Endodermal cell (in vitro differentiated cells): Measurements from ENCODE around the gene HIBADH. TPM values are rescaled to one million over a fixed set of nuclear protein-coding genes. Genes with fewer than 3 reads are reported as not detected.

ENCODE experiments used
- DNase-seq: peaks from one replicate; pipeline ENCODE4 v3.0.0-alpha.2; 2017
- H3K27ac ChIP-seq: 2 replicates; pipeline ENCODE4 v1.5.1; 2013; ENCODE audit warnings: mild to moderate bottlenecking, low read depth, low read length, moderate library complexity
- H3K27me3 ChIP-seq: 2 replicates; pipeline ENCODE4 v1.6.1; 2013; ENCODE audit warnings: mild to moderate bottlenecking, low read length, moderate library complexity; ENCODE audit not compliant: insufficient read depth, control insufficient read depth, poor library complexity, severe bottlenecking
- H3K36me3 ChIP-seq: 2 replicates; pipeline ENCODE4 v1.7.0; 2013; ENCODE audit warnings: mild to moderate bottlenecking, low read length, moderate library complexity; ENCODE audit not compliant: control insufficient read depth, insufficient read depth
- H3K4me1 ChIP-seq: one replicate; pipeline ENCODE4 v1.7.0; 2013; ENCODE audit warnings: low read length; ENCODE audit not compliant: control insufficient read depth, insufficient read depth
- H3K4me3 ChIP-seq: 2 replicates; pipeline ENCODE4 v1.5.1; 2013; ENCODE audit warnings: mild to moderate bottlenecking, low read length, moderate library complexity
- H3K9ac ChIP-seq: 2 replicates; pipeline ENCODE4 v1.6.1; 2013; ENCODE audit warnings: mild to moderate bottlenecking, low read length, moderate library complexity; ENCODE audit not compliant: poor library complexity, severe bottlenecking; ENCODE audit errors: extremely low read depth
- H3K9me3 ChIP-seq: 2 replicates; pipeline ENCODE4 v1.6.1; 2013; ENCODE audit warnings: mild to moderate bottlenecking, low read length, moderate library complexity; ENCODE audit not compliant: control insufficient read depth
- H3K27ac Mint-ChIP-seq: 2 replicates; pipeline ENCODE4 v1.8.0; 2020; ENCODE audit warnings: mixed read lengths
- H3K27me3 Mint-ChIP-seq: 2 replicates; pipeline ENCODE4 v1.8.0; 2021; ENCODE audit warnings: mild to moderate bottlenecking, mixed read lengths; ENCODE audit not compliant: insufficient read depth
- H3K36me3 Mint-ChIP-seq: 2 replicates; pipeline ENCODE4 v1.8.0; 2020; ENCODE audit warnings: low read depth, mixed read lengths
- H3K4me1 Mint-ChIP-seq: 2 replicates; pipeline ENCODE4 v1.8.0; 2020; ENCODE audit warnings: mixed read lengths
- H3K4me3 Mint-ChIP-seq: 2 replicates; pipeline ENCODE4 v1.8.0; 2020; ENCODE audit warnings: mild to moderate bottlenecking, moderate library complexity, mixed read lengths
- H3K9me3 Mint-ChIP-seq: 2 replicates; pipeline ENCODE4 v1.8.0; 2020; ENCODE audit warnings: mild to moderate bottlenecking, mixed read lengths
- WGBS, 2 experiments: methylation state at CpG; one replicate each; pipeline versions ENCODE4 v1.1.5 to v1.1.7; 2013; ENCODE audit warnings: missing lambda C conversion rate in 2 of 2, mixed read lengths in 1 of 2; ENCODE audit not compliant: insufficient coverage in 1 of 2, insufficient read length in 1 of 2; 5-methylcytosine and 5-hydroxymethylcytosine counted together
- total RNA-seq, 2 donors: library from RNA; stranded (reverse); fragmentation: NEBNext Ultra II Directional in 1 of 2; extraction: Animal tissue kit (Norgen Biotek cat#: 25700) in 1 of 2; gene quantifications; 2 replicates in 1 of 2; 3 replicates in 1 of 2; pipeline ENCODE4 v1.2.1, GENCODE V29; 2021
- TF ChIP-seq, protein P1 (sequence below): fragments of 200-600 bp; sonication (generic); conservative IDR thresholded peaks from 2 replicates; pipeline ENCODE4 v1.5.0; 2021; ENCODE audit warnings: antibody characterized with exemption, mild to moderate bottlenecking

HIBADH gene
- total RNA-seq, 2 donors from 2014 or later, result 48.3 to 78.1 TPM

DNA sequence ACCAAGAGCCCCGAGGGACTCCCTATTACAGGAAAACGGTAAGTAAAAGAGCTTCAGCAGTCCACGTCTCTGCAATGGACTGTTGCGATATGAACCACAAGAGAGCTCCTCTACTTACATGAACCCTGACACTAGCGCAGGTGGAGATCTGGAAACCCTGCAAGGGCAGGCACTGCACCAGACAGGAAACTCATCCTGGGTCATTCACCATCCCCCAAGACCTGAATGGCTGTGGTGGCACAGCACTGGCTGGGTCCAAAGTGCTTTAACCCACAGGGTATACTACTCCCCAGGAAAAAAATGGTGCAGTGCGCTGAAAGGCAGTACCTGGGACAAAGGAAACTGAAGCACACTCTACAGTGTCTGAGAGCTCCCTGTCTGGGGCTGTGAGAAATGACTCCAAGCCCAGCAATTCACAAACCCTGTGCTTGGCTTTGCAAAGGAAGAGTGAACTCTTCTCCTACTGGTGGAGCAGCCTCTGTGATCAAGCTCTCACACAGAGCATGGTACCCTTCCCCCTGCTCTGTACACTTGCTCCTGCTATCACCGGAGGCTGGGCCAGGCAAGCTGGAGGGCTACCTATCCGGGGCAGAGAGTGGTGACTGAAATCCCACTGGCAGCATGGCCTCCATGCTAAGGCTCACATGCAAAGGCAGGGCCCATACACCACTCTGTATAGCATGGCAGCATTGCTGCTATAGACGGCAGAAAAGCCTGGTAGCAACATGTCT, 44.9 kb downstream of the HIBADH start:
- no peak overlapping the region for H3K4me3 Mint-ChIP-seq
- H3K4me1 ChIP-seq, result no peaks in the 10 kb centered on the region
- H3K4me1 Mint-ChIP-seq, result peaks cover 5% of the 10 kb centered on the region
- H3K9me3 Mint-ChIP-seq, result peaks cover 36% of the 10 kb centered on the region
- peaks cover 45% of the 10 kb centered on the region for H3K9me3 ChIP-seq
- H3K27ac ChIP-seq, result no peak overlapping the region
- no peak overlapping the region for H3K9ac ChIP-seq
- H3K27me3 ChIP-seq, result no peaks in the 10 kb centered on the region
- H3K36me3 Mint-ChIP-seq, result peaks cover 59% of the 10 kb centered on the region
- WGBS, 2 experiments, result 84 to 100% methylated on average over 5 to 9 of the region's 9 CpGs
- no peak for DNase-seq
- H3K36me3 ChIP-seq, result peaks cover 25% of the 10 kb centered on the region
- H3K27me3 Mint-ChIP-seq, result no peaks in the 10 kb centered on the region
- TF ChIP-seq, protein P1, sequence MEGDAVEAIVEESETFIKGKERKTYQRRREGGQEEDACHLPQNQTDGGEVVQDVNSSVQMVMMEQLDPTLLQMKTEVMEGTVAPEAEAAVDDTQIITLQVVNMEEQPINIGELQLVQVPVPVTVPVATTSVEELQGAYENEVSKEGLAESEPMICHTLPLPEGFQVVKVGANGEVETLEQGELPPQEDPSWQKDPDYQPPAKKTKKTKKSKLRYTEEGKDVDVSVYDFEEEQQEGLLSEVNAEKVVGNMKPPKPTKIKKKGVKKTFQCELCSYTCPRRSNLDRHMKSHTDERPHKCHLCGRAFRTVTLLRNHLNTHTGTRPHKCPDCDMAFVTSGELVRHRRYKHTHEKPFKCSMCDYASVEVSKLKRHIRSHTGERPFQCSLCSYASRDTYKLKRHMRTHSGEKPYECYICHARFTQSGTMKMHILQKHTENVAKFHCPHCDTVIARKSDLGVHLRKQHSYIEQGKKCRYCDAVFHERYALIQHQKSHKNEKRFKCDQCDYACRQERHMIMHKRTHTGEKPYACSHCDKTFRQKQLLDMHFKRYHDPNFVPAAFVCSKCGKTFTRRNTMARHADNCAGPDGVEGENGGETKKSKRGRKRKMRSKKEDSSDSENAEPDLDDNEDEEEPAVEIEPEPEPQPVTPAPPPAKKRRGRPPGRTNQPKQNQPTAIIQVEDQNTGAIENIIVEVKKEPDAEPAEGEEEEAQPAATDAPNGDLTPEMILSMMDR, result no peak
- no peak overlapping the region for H3K27ac Mint-ChIP-seq
- no peak overlapping the region for H3K4me3 ChIP-seq

DNA sequence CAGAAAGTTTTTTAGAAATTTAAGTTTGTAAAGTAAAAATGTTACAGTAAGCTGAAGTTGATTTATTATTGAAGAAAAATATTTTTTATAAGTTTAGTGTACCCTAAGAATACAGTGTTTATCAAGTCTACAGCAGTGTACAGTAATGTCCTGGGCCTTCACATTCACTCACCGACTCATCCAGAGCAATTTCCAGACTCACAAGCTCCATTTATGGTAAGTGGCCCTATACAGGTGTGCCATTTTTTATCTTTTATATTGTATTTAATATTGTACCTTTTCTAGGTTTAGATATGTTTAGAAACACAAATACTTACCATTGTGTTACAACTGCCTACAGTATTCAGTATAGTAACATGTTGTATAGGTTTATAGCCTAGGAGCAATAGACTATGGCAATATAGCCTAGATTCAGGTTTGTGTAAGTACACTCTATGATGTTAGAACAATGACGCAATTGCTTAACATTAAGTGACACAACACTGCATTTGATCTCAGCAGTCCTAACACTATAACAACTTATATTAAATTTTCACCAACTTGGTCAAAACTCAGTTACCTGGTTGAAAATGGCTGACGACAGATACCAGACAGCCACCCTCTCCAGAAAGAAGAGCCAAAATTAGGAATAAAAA, 45.7 kb downstream of the HIBADH start:
- peaks cover 5% of the 10 kb centered on the region for H3K4me1 Mint-ChIP-seq
- DNase-seq, result no peak
- no peaks in the 10 kb centered on the region for H3K27me3 Mint-ChIP-seq
- Histone ChIP-seq H3K4me1 (no peaks in the 10 kb centered on the region), H3K36me3 (peaks cover 25% of the 10 kb centered on the region), H3K9me3 (peaks cover 45% of the 10 kb centered on the region), H3K27ac (no peak overlapping the region), H3K9ac (no peak overlapping the region), H3K4me3 (no peak overlapping the region), H3K27me3 (no peaks in the 10 kb centered on the region)
- peaks cover 36% of the 10 kb centered on the region for H3K9me3 Mint-ChIP-seq
- TF ChIP-seq, protein P1, result no peak
- 92 to 100% methylated on average over 1 to 2 of the region's 3 CpGs for WGBS, 2 experiments
- no peak overlapping the region for H3K27ac Mint-ChIP-seq
- peaks cover 52% of the 10 kb centered on the region for H3K36me3 Mint-ChIP-seq
- H3K4me3 Mint-ChIP-seq, result no peak overlapping the region

DNA sequence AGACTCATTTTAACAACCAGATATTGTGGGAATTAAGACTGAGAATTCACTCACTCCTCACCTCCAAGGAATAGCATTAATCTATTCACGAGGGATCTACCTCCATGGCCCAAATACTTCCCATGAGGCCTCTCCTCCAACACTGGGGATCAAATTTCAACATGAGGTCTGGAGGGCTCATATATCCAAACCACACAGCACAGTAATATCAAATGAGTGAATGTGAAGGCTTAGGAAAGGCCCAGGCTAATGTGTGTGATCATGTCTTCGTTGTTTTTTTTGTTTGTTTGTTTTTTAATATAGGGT, 46.5 kb downstream of the HIBADH start:
- peaks cover 32% of the 10 kb centered on the region for H3K9me3 Mint-ChIP-seq
- H3K4me1 ChIP-seq, result no peaks in the 10 kb centered on the region
- DNase-seq, result no peak

More for the DNA sequence above, 46.5 kb downstream of the HIBADH start:
- Mint-ChIP-seq H3K4me3 (no peak overlapping the region), H3K4me1 (peaks cover 5% of the 10 kb centered on the region), H3K36me3 (peaks cover 45% of the 10 kb centered on the region), H3K27me3 (no peaks in the 10 kb centered on the region), H3K27ac (no peak overlapping the region)
- WGBS, 2 experiments, result 92% methylated on average over 2 of the region's 2 CpGs; no CpG with 5 or more reads in 1 of the 2 experiments
- TF ChIP-seq, protein P1, result no peak
- Histone ChIP-seq H3K9ac (no peak overlapping the region), H3K4me3 (no peak overlapping the region), H3K36me3 (peaks cover 22% of the 10 kb centered on the region), H3K27me3 (no peaks in the 10 kb centered on the region), H3K9me3 (peaks cover 36% of the 10 kb centered on the region), H3K27ac (no peak overlapping the region)
